T-helper 17 cell (primary cell): Measurements from ENCODE around the gene OPN1SW. TPM values are rescaled to one million over a fixed set of nuclear protein-coding genes. Genes with fewer than 3 reads are reported as not detected.

ENCODE experiments used
- ATAC-seq: fragments of 150-1000 bp; cut with Tn5 transposase; 2 replicates; pipeline ENCODE4 v1.10.0; 2021; ENCODE audit warnings: mild to moderate bottlenecking, moderate library complexity
- DNase-seq, 3 donors: peaks; one replicate each; pipeline versions ENCODE4 v3.0.0 to v3.0.0-alpha.2; 2020 to 2021
- H3K9me3 ChIP-seq: one replicate; pipeline ENCODE4 v1.7.0; 2013; ENCODE audit warnings: low read length, mild to moderate bottlenecking; ENCODE audit not compliant: control insufficient read depth, poor library complexity, severe bottlenecking
- H3K27ac Mint-ChIP-seq: one replicate; pipeline ENCODE4 v1.8.0; 2022; ENCODE audit warnings: mild to moderate bottlenecking, moderate library complexity, mixed read lengths
- H3K27me3 Mint-ChIP-seq: one replicate; pipeline ENCODE4 v1.8.0; 2022; ENCODE audit warnings: mixed read lengths
- H3K36me3 Mint-ChIP-seq: one replicate; pipeline ENCODE4 v1.8.0; 2022; ENCODE audit warnings: low read depth, mixed read lengths
- H3K4me1 Mint-ChIP-seq: one replicate; pipeline ENCODE4 v1.8.0; 2022; ENCODE audit warnings: mild to moderate bottlenecking, mixed read lengths
- H3K4me3 Mint-ChIP-seq: one replicate; pipeline ENCODE4 v1.8.0; 2022; ENCODE audit warnings: mild to moderate bottlenecking, moderate library complexity, mixed read lengths
- total RNA-seq, 4 donors: library from RNA in 2 of 4; stranded (reverse) in 2 of 4; gene quantifications; one replicate each; pipeline ENCODE4 v1.2.3 and lab custom pipeline; 2022 to 2026

OPN1SW gene
- total RNA-seq, result not detected
- total RNA-seq (lab: John Stamatoyannopoulos, UW), result 0 reads per million in 2 donors

- Mint-ChIP-seq H3K36me3 (peaks cover 13% of the 10 kb centered on the region), H3K27me3 (no peaks in the 10 kb centered on the region), H3K4me3 (no peak within 1 kb of the TSS), H3K4me1 (no peaks in the 10 kb centered on the region), H3K27ac (no peak within 1 kb of the TSS)
- peaks cover 4% of the 10 kb centered on the region for H3K9me3 ChIP-seq
- ATAC-seq (no peak), DNase-seq (no peak)
Measured at GRCh38 chr7:128775744-128776474, at the start of gene OPN1SW. TSS of gene OPN1SW (minus strand) at chr7:128775794. CDS start at chr7:128775781, 13 bp downstream.

- peaks cover 36% of the 10 kb centered on the region for H3K27me3 Mint-ChIP-seq
- no peak overlapping the region for H3K27ac Mint-ChIP-seq
- ATAC-seq (no peak), DNase-seq (no peak)
- peaks cover 3% of the 10 kb centered on the region for H3K36me3 Mint-ChIP-seq
- peaks cover 11% of the 10 kb centered on the region for H3K4me1 Mint-ChIP-seq
- H3K9me3 ChIP-seq, result no peaks in the 10 kb centered on the region
- no peak overlapping the region for H3K4me3 Mint-ChIP-seq
Measured at GRCh38 chr7:128821724-128822123, 46.1 kb upstream of the OPN1SW start.

- ATAC-seq (no peak), DNase-seq (no peak)
- H3K27ac Mint-ChIP-seq, result no peak overlapping the region
- peaks cover 36% of the 10 kb centered on the region for H3K27me3 Mint-ChIP-seq
- peaks cover 18% of the 10 kb centered on the region for H3K4me1 Mint-ChIP-seq
- H3K4me3 Mint-ChIP-seq, result no peak overlapping the region
- H3K9me3 ChIP-seq, result no peaks in the 10 kb centered on the region
- peaks cover 3% of the 10 kb centered on the region for H3K36me3 Mint-ChIP-seq
Measured at GRCh38 chr7:128818694-128819093, 43.1 kb upstream of the OPN1SW start.

GRCh38 chr7:128815289-128815942 lies 39.8 kb upstream of the OPN1SW start:
- H3K27ac Mint-ChIP-seq, result no peak overlapping the region
- ATAC-seq, result no peak
- no peak overlapping the region for H3K4me3 Mint-ChIP-seq
- peaks cover 17% of the 10 kb centered on the region for H3K4me1 Mint-ChIP-seq
- peaks cover 24% of the 10 kb centered on the region for H3K27me3 Mint-ChIP-seq
- no peak for DNase-seq
- peaks cover 3% of the 10 kb centered on the region for H3K36me3 Mint-ChIP-seq
- no peaks in the 10 kb centered on the region for H3K9me3 ChIP-seq

- Mint-ChIP-seq H3K27ac (no peak overlapping the region), H3K36me3 (no peaks in the 10 kb centered on the region), H3K27me3 (peaks cover 17% of the 10 kb centered on the region), H3K4me1 (peaks cover 10% of the 10 kb centered on the region), H3K4me3 (no peak overlapping the region)
- H3K9me3 ChIP-seq, result no peaks in the 10 kb centered on the region
- no peak for DNase-seq
- ATAC-seq, result no peak
Measured at GRCh38 chr7:128814499-128814898, 38.9 kb upstream of the OPN1SW start.

GRCh38 chr7:128812514-128813168 lies 37.0 kb upstream of the OPN1SW start:
- Mint-ChIP-seq H3K27ac (no peak overlapping the region), H3K27me3 (peaks cover 12% of the 10 kb centered on the region), H3K4me1 (peaks cover 9% of the 10 kb centered on the region), H3K4me3 (no peak overlapping the region), H3K36me3 (peaks cover 3% of the 10 kb centered on the region)
- ATAC-seq (no peak), DNase-seq (no peak)
- H3K9me3 ChIP-seq, result no peaks in the 10 kb centered on the region

GRCh38 chr7:128811631-128812430 lies 36.2 kb upstream of the OPN1SW start:
- H3K27me3 Mint-ChIP-seq, result peaks cover 12% of the 10 kb centered on the region

GRCh38 chr7:128810997-128811396 lies 35.4 kb upstream of the OPN1SW start:
- peaks cover 7% of the 10 kb centered on the region for H3K4me1 Mint-ChIP-seq
- no peaks in the 10 kb centered on the region for H3K9me3 ChIP-seq

More at GRCh38 chr7:128811631-128812430, 36.2 kb upstream of the OPN1SW start:
- Mint-ChIP-seq H3K4me3 (no peak overlapping the region), H3K36me3 (peaks cover 3% of the 10 kb centered on the region), H3K27ac (no peak overlapping the region), H3K4me1 (peaks cover 7% of the 10 kb centered on the region)
- no peaks in the 10 kb centered on the region for H3K9me3 ChIP-seq
- DNase-seq (no peak), ATAC-seq (no peak)

GRCh38 chr7:128810473-128810872 lies 34.9 kb upstream of the OPN1SW start:
- Mint-ChIP-seq H3K36me3 (peaks cover 5% of the 10 kb centered on the region), H3K4me1 (peaks cover 4% of the 10 kb centered on the region)

More at GRCh38 chr7:128810997-128811396, 35.4 kb upstream of the OPN1SW start:
- DNase-seq (no peak), ATAC-seq (no peak)
- Mint-ChIP-seq H3K36me3 (peaks cover 5% of the 10 kb centered on the region), H3K27me3 (peaks cover 12% of the 10 kb centered on the region), H3K4me3 (no peak overlapping the region), H3K27ac (no peak overlapping the region)

GRCh38 chr7:128809363-128809762 lies 33.8 kb upstream of the OPN1SW start:
- H3K9me3 ChIP-seq, result no peaks in the 10 kb centered on the region
- H3K36me3 Mint-ChIP-seq, result peaks cover 5% of the 10 kb centered on the region
- H3K4me3 Mint-ChIP-seq, result no peak overlapping the region
- H3K4me1 Mint-ChIP-seq, result no peaks in the 10 kb centered on the region
- ATAC-seq, result no peak
- H3K27me3 Mint-ChIP-seq, result peaks cover 2% of the 10 kb centered on the region
- no peak for DNase-seq
- no peak overlapping the region for H3K27ac Mint-ChIP-seq

More at GRCh38 chr7:128810473-128810872, 34.9 kb upstream of the OPN1SW start:
- ATAC-seq, result no peak
- no peak for DNase-seq
- no peak overlapping the region for H3K27ac Mint-ChIP-seq
- H3K4me3 Mint-ChIP-seq, result no peak overlapping the region
- no peaks in the 10 kb centered on the region for H3K9me3 ChIP-seq
- H3K27me3 Mint-ChIP-seq, result peaks cover 12% of the 10 kb centered on the region

- Mint-ChIP-seq H3K36me3 (peaks cover 5% of the 10 kb centered on the region), H3K27me3 (no peaks in the 10 kb centered on the region), H3K27ac (no peak overlapping the region), H3K4me3 (no peak overlapping the region), H3K4me1 (no peaks in the 10 kb centered on the region)
- ATAC-seq, result no peak
- DNase-seq, result no peak
- no peaks in the 10 kb centered on the region for H3K9me3 ChIP-seq
Measured at GRCh38 chr7:128807191-128807590, 31.6 kb upstream of the OPN1SW start.

GRCh38 chr7:128805225-128805624 lies 29.6 kb upstream of the OPN1SW start:
- Mint-ChIP-seq H3K27me3 (no peaks in the 10 kb centered on the region), H3K4me3 (no peak overlapping the region), H3K36me3 (peaks cover 11% of the 10 kb centered on the region), H3K27ac (no peak overlapping the region), H3K4me1 (no peaks in the 10 kb centered on the region)
- no peaks in the 10 kb centered on the region for H3K9me3 ChIP-seq
- ATAC-seq (no peak), DNase-seq (no peak)

- ATAC-seq (no peak), DNase-seq (no peak)
- H3K4me1 Mint-ChIP-seq, result no peaks in the 10 kb centered on the region
- H3K36me3 Mint-ChIP-seq, result peaks cover 11% of the 10 kb centered on the region
- no peaks in the 10 kb centered on the region for H3K9me3 ChIP-seq
- H3K27me3 Mint-ChIP-seq, result no peaks in the 10 kb centered on the region
- H3K4me3 Mint-ChIP-seq, result no peak overlapping the region
- H3K27ac Mint-ChIP-seq, result no peak overlapping the region
Measured at GRCh38 chr7:128804484-128804883, 28.9 kb upstream of the OPN1SW start.
